GM19099 (cell line): ENCODE results near the gene ANKRD35.

ENCODE experiments used
- POLR2A ChIP-seq: IDR thresholded peaks from 3 replicates; pipeline ENCODE4 v1.6.1; 2011; ENCODE audit warnings: low read depth; ENCODE audit not compliant: insufficient read length; ENCODE audit errors: extremely low read depth

Gene ANKRD35

GRCh38 chr1:145877923-145878486 is 7.7 kb downstream of the ANKRD35 start:
- no peak for TF ChIP-seq POLR2A

- TF ChIP-seq POLR2A = no peak
Measured at GRCh38 chr1:145874646-145875045, 11.0 kb downstream of the ANKRD35 start.

DNA sequence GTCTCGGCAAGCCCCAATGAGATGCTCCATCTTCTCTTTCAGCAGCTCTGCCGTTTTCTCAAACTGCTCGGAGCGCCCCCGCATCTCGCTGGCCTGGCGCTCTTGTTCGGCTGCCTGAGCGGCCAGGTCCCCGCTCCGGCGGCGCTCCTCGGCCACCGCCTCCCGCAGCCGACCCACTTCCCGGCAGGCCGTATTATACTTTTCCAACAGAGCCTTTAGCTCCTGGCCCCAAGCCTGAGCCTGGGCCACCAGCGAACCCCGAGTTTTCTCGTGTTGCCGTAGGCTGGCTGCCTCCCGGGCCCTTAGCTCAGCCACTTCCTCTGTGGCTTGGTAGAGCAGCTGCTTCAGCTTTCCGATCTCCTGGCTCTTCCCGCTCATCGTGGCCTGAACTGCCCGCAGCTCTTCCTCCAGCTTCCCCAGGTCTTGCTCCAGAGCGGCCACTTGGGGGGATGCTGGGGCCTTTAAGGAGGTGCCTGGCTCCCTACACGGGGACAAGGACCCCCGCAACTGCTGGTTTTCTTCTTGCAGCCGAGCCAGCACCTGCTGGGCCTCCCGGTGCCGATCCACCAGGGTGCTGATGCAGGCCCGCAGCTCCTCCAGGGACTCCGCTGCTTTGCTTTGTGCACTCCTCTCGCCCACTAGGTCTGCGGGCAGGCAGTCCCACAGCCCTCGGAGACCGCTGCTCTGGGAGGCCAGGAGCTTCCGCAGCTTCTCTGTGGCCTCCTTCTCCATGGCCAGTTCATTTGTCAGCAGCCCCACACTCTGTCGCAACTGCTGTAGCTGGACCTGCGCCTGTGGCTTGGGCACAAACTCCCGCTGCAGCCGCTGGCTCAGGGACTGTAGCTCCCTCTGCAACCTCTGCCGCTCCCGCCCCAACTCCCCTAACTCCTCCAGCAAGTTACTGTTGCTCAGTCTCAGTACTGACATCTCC is 13.4 kb downstream of the ANKRD35 start:
- no peak for TF ChIP-seq POLR2A

- TF ChIP-seq POLR2A = no peak
Measured at GRCh38 chr1:145868232-145868631, 17.4 kb downstream of the ANKRD35 start.

DNA sequence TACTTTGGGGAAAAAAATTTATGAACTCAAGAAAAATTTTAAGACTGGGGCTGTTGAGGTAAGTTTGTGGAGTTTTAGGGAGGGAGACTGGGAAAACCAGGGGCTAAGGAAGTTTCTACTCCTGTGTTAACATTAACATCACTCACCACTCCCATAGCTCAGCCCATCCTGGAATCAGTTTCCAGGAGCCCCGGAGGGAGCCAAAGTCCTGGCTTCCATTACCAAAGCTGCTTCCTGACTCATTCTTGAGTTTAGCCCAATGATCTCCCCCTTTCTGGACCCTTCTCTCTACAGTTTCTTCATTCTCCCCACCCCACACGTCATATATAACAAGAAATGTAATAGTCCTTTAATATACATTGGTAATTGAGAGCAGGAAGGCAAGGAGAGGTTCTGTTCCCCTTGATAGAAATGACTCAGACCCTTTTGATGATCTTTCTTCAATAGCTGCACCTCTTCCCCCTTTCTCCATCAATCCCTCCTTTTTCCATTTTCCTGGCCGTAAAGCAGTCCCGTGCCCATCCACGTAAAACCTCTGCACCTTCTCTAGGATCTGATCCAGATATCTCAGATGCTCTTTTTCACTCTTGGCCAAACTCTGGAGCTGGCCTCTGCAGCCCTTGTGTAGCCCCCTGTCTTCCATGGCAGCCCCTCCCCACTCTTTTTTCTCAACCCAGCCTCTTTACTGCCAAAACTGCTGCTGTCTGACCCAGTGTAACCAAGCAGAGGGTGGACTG is 22.2 kb downstream of the ANKRD35 start:
- TF ChIP-seq POLR2A = no peak

- peak; percentile 57 for TF ChIP-seq POLR2A
Measured at GRCh38 chr1:145859491-145860023, 26.1 kb downstream of the ANKRD35 start.

- peak; percentile 56 for TF ChIP-seq POLR2A
Measured at GRCh38 chr1:145858901-145859490, 26.7 kb downstream of the ANKRD35 start, which contains the start of gene PIAS3. Gene PIAS3 (minus strand): TSS chr1:145859081. CDS start chr1:145858990, 91 bp downstream.

DNA sequence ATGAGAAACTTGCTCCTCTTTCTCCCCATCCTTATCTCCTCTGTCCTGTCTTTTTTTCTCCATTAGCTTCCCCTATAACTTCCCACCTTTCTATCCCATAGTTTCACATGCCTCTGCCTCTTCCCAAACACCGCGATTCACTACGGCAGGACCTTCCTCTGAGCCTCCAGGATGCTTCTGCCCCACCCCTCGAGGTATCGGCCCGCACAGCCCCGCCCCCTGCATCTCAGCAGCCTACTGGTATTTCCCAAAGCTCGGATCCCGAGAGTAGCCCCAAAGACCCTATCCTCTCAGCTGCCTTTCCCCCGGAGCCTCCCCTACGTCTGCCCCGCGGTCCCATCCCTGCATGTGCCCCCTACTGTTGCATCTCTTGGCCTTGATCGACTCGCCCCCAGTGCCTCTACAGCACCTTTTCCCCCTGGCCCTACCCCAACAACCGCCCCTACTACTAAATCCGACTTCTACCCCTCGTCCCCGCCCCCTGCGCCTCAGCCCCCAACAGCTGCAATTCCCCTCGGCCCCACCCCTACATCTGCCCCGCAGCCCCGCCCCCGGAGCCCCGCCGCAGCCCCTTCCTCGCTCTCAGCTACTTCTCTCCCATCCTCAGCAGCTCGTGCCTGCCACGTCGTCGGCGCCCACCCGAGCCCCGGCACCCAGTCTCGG is 27.3 kb downstream of the ANKRD35 start:
- TF ChIP-seq POLR2A = no peak

- TF ChIP-seq POLR2A = no peak
Measured at GRCh38 chr1:145857170-145857569, 28.5 kb downstream of the ANKRD35 start.

DNA sequence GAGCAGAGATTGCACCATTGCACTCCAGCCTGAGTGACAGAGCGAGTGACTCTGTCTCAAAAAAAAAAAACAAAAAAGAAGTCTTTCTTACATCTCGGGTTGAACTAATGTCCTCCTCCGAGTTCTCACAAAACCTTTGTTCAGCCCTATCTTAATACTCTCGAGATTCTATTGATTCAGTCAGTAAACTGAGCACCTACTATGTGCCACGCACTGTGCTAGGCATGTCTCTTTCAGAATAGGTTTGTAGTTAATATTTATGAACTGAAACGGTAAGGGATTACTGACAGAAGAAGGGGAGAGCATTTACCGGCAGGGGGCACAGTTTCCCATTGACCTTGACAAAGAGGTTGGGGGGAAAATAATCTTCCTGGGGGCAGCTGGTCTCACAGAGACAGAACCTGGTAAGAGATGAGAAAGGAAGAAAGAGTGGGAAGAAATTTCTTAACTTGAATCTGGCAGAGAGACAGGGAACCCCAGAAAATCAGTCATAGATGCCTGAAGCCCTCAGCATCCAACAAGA is 30.2 kb downstream of the ANKRD35 start:
- no peak for TF ChIP-seq POLR2A

GRCh38 chr1:145849356-145850160 is 36.1 kb downstream of the ANKRD35 start:
- no peak for TF ChIP-seq POLR2A

DNA sequence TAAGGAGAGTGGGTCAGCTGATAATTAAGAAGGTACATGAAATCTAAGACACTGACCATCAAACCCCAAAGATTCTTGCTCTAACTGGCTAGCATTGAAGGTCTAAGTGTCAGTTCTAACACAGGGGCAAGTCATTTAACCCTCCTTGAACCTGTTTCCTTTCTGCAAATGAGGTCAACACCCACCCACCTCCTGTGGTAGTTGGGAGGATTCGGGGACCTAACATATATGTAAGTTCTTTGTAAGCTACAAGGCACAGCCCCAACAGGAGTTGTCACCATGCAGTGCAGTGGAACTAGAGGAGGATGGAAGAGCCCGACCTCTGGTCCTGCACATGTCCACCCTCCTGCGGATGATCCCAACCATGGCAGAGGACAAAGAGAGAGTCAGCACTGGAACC is 37.8 kb downstream of the ANKRD35 start:
- no peak for TF ChIP-seq POLR2A

GRCh38 chr1:145846201-145846612 is 39.5 kb downstream of the ANKRD35 start:
- TF ChIP-seq POLR2A = no peak
